Measurements from ENCODE around the gene TEKT1. TPM values are rescaled to one million over a fixed set of nuclear protein-coding genes. Genes with fewer than 3 reads are reported as not detected.

Gene TEKT1
- total RNA-seq, 1 donor from 2014 or later = not detected

DNA sequence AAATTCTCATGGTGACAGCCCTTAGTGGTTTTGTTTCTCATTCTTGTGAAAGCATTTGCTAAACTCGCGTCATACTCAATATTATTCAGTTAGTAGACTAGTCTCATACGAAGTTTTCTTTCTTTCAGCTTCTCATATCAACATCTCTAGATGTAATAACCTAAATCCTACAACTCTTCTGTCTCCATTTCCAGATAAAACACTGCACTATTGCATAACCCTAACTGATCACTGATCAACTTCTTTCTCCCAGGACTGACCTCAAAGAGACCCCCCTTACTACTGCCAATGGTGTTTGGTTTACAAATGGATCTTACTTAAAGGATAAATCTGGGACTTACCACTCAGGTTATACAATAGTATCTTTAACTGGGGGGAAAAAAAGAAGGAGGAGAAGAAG, 36.3 kb upstream of the TEKT1 start:
- no peak overlapping the region for H3K27ac ChIP-seq (ENCODE audit: low read depth, low read length)
- H2AFZ ChIP-seq (ENCODE audit: low read depth, low read length) = no peak overlapping the region
- H3K4me2 ChIP-seq (ENCODE audit: low read length) = no peak overlapping the region
- Mint-ChIP-seq H3K9me3 (ENCODE audit: unreplicated experiment) (no peaks in the 10 kb centered on the region), H3K4me1 (ENCODE audit: low read depth, unreplicated experiment) (peaks cover 14% of the 10 kb centered on the region), H3K36me3 (ENCODE audit: low read depth, unreplicated experiment) (no peaks in the 10 kb centered on the region), H3K4me3 (ENCODE audit: unreplicated experiment) (no peak overlapping the region), H3K27ac (ENCODE audit: unreplicated experiment) (no peak overlapping the region), H3K27me3 (ENCODE audit: low read depth, unreplicated experiment) (peaks cover 3% of the 10 kb centered on the region)
- TF ChIP-seq, protein P1, sequence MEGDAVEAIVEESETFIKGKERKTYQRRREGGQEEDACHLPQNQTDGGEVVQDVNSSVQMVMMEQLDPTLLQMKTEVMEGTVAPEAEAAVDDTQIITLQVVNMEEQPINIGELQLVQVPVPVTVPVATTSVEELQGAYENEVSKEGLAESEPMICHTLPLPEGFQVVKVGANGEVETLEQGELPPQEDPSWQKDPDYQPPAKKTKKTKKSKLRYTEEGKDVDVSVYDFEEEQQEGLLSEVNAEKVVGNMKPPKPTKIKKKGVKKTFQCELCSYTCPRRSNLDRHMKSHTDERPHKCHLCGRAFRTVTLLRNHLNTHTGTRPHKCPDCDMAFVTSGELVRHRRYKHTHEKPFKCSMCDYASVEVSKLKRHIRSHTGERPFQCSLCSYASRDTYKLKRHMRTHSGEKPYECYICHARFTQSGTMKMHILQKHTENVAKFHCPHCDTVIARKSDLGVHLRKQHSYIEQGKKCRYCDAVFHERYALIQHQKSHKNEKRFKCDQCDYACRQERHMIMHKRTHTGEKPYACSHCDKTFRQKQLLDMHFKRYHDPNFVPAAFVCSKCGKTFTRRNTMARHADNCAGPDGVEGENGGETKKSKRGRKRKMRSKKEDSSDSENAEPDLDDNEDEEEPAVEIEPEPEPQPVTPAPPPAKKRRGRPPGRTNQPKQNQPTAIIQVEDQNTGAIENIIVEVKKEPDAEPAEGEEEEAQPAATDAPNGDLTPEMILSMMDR (IDR thresholded peaks at IDR 0.05; ENCODE audit: insufficient read depth, low read depth, low read length) = no peak
- no peak for TF ChIP-seq EZH2 (IDR thresholded peaks at IDR 0.05; ENCODE audit: insufficient read depth, low read length)
- H3K4me3 ChIP-seq (ENCODE audit: insufficient read depth, low read depth, low read length) = no peak overlapping the region
- no peaks in the 10 kb centered on the region for H3K36me3 ChIP-seq (ENCODE audit: insufficient read depth, low read length)
- H3K27me3 ChIP-seq (ENCODE audit: insufficient read depth, low read length) = peaks cover 14% of the 10 kb centered on the region
- FAIRE-seq = no peak
- no peak overlapping the region for H3K9ac ChIP-seq (ENCODE audit: low read length)
- H3K4me1 ChIP-seq (ENCODE audit: insufficient read depth, low read length) = peaks cover 4% of the 10 kb centered on the region
- DNase-seq (ENCODE audit: low read depth) = no peak
- H3K79me2 ChIP-seq (ENCODE audit: insufficient read depth, low read length) = no peaks in the 10 kb centered on the region
- no peaks in the 10 kb centered on the region for H3K9me3 ChIP-seq (ENCODE audit: insufficient read depth, low read depth, low read length)
- no peaks in the 10 kb centered on the region for H4K20me1 ChIP-seq (ENCODE audit: insufficient read depth, low read length)

DNA sequence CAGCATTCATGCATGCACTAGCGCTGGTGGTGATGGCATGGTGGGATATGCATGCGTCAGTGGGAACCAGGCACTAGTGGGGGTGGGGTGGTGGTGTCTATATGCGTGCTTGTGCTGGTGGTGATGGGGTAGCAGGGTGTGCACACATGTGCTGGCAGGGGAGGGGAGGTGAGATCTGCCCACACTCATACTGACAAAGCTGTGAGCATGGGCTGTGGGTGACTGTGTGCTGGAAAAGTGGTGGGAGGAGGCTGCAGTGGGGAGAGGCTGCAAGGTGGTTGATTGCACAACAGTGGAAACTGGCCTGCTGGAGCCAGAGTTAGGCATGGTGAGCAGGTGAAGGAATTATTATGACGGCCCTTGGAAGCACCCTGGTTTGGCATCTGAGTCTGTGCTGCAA, 31.3 kb upstream of the TEKT1 start:
- H3K27ac Mint-ChIP-seq (ENCODE audit: unreplicated experiment) = peak overlapping the region; percentile 53
- H3K36me3 ChIP-seq (ENCODE audit: insufficient read depth, low read length) = no peaks in the 10 kb centered on the region
- peaks cover 3% of the 10 kb centered on the region for H3K4me1 Mint-ChIP-seq (ENCODE audit: low read depth, unreplicated experiment)
- no peak overlapping the region for H3K9ac ChIP-seq (ENCODE audit: low read length)
- H3K4me3 ChIP-seq (ENCODE audit: insufficient read depth, low read depth, low read length) = no peak overlapping the region
- H3K27me3 ChIP-seq (ENCODE audit: insufficient read depth, low read length) = peaks cover 14% of the 10 kb centered on the region
- DNase-seq (ENCODE audit: low read depth) = no peak
- H2AFZ ChIP-seq (ENCODE audit: low read depth, low read length) = no peak overlapping the region
- H3K27me3 Mint-ChIP-seq (ENCODE audit: low read depth, unreplicated experiment) = no peaks in the 10 kb centered on the region
- H3K27ac ChIP-seq (ENCODE audit: low read depth, low read length) = no peak overlapping the region
- H3K9me3 ChIP-seq (ENCODE audit: insufficient read depth, low read depth, low read length) = no peaks in the 10 kb centered on the region
- H3K79me2 ChIP-seq (ENCODE audit: insufficient read depth, low read length) = no peaks in the 10 kb centered on the region
- peaks cover 5% of the 10 kb centered on the region for H3K9me3 Mint-ChIP-seq (ENCODE audit: unreplicated experiment)
- TF ChIP-seq, protein P1 (IDR thresholded peaks at IDR 0.05; ENCODE audit: insufficient read depth, low read depth, low read length) = no peak
- no peak for TF ChIP-seq EZH2 (IDR thresholded peaks at IDR 0.05; ENCODE audit: insufficient read depth, low read length)
- no peaks in the 10 kb centered on the region for H4K20me1 ChIP-seq (ENCODE audit: insufficient read depth, low read length)
- no peak overlapping the region for H3K4me3 Mint-ChIP-seq (ENCODE audit: unreplicated experiment)
- H3K4me2 ChIP-seq (ENCODE audit: low read length) = no peak overlapping the region
- H3K4me1 ChIP-seq (ENCODE audit: insufficient read depth, low read length) = no peaks in the 10 kb centered on the region
- no peak for FAIRE-seq
- no peaks in the 10 kb centered on the region for H3K36me3 Mint-ChIP-seq (ENCODE audit: low read depth, unreplicated experiment)

DNA sequence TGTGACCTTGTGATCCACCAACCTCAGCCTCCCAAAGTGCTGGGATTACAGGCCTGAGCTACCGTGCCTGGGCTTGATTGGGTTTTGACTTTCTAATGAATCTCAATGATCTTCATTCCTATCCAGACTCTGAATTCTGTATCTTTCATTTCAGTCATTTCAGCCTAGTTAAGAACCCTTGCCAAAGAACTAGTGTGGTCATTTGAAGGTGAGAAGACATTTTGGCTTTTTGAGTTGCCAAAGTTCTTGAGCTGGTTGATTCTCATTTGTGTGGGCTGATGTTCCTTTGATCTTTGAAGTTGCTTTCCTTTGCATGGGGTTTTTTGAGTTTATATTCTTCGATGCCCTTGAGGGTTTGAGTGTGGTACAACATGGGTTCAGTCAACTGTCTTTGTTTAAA, 30.6 kb upstream of the TEKT1 start:
- H3K9ac ChIP-seq (ENCODE audit: low read length) = no peak overlapping the region
- FAIRE-seq = no peak

More for the DNA sequence above, 30.6 kb upstream of the TEKT1 start:
- Mint-ChIP-seq H3K36me3 (ENCODE audit: low read depth, unreplicated experiment) (no peaks in the 10 kb centered on the region), H3K4me1 (ENCODE audit: low read depth, unreplicated experiment) (peaks cover 3% of the 10 kb centered on the region), H3K27me3 (ENCODE audit: low read depth, unreplicated experiment) (no peaks in the 10 kb centered on the region), H3K4me3 (ENCODE audit: unreplicated experiment) (no peak overlapping the region), H3K27ac (ENCODE audit: unreplicated experiment) (no peak overlapping the region), H3K9me3 (ENCODE audit: unreplicated experiment) (peaks cover 5% of the 10 kb centered on the region)
- Histone ChIP-seq H2AFZ (ENCODE audit: low read depth, low read length) (no peak overlapping the region), H3K27me3 (ENCODE audit: insufficient read depth, low read length) (peaks cover 14% of the 10 kb centered on the region), H3K36me3 (ENCODE audit: insufficient read depth, low read length) (no peaks in the 10 kb centered on the region), H3K4me3 (ENCODE audit: insufficient read depth, low read depth, low read length) (no peak overlapping the region), H4K20me1 (ENCODE audit: insufficient read depth, low read length) (no peaks in the 10 kb centered on the region), H3K27ac (ENCODE audit: low read depth, low read length) (no peak overlapping the region), H3K4me2 (ENCODE audit: low read length) (no peak overlapping the region), H3K9me3 (ENCODE audit: insufficient read depth, low read depth, low read length) (no peaks in the 10 kb centered on the region), H3K79me2 (ENCODE audit: insufficient read depth, low read length) (no peaks in the 10 kb centered on the region), H3K4me1 (ENCODE audit: insufficient read depth, low read length) (no peaks in the 10 kb centered on the region)
- DNase-seq (ENCODE audit: low read depth) = no peak
- TF ChIP-seq EZH2 (IDR thresholded peaks at IDR 0.05; ENCODE audit: insufficient read depth, low read length) = no peak
